ENCODE data around the gene GPR18.
"Not testable (repeated sequence)": the region's sequence is repeated elsewhere in the genome, so short reads cannot be mapped to it uniquely, and the experiment has no call there.

GPR18 gene

GRCh38 chr13:99265162-99265800 lies 7.1 kb upstream of the GPR18 start:
- DNase-seq = no peak

GRCh38 chr13:99264051-99264450 lies 5.9 kb upstream of the GPR18 start:
- DNase-seq = no peak

- no peak for DNase-seq
Measured at GRCh38 chr13:99263126-99263785, 5.1 kb upstream of the GPR18 start.

GRCh38 chr13:99261059-99261458 lies 2.9 kb upstream of the GPR18 start:
- no peak for DNase-seq

- DNase-seq = no peak
Measured at GRCh38 chr13:99260216-99260615, 2.0 kb upstream of the GPR18 start.

- no peak for DNase-seq
Measured at GRCh38 chr13:99258946-99259345, 767 bp upstream of the GPR18 start.

- DNase-seq = no peak
Measured at GRCh38 chr13:99257291-99257690, 888 bp downstream of the GPR18 start.

- DNase-seq = no peak
Measured at GRCh38 chr13:99256709-99257108, 1.5 kb downstream of the GPR18 start.

GRCh38 chr13:99256283-99256682 lies 1.9 kb downstream of the GPR18 start:
- no peak for DNase-seq

- DNase-seq = no peak
Measured at GRCh38 chr13:99255271-99255670, 2.9 kb downstream of the GPR18 start.

GRCh38 chr13:99254830-99255229 lies 3.3 kb downstream of the GPR18 start:
- DNase-seq = no peak

- DNase-seq = no peak
Measured at GRCh38 chr13:99251921-99252320, 6.3 kb downstream of the GPR18 start.

- no peak for DNase-seq
Measured at GRCh38 chr13:99250982-99251825, 7.0 kb downstream of the GPR18 start.

GRCh38 chr13:99249606-99250005 lies 8.6 kb downstream of the GPR18 start:
- not testable (repeated sequence) for DNase-seq

- not testable (repeated sequence) for DNase-seq
Measured at GRCh38 chr13:99249178-99249577, 9.0 kb downstream of the GPR18 start.

GRCh38 chr13:99246100-99246499 lies 12.1 kb downstream of the GPR18 start:
- no peak for DNase-seq

GRCh38 chr13:99237981-99238662 lies 20.1 kb downstream of the GPR18 start:
- DNase-seq = no peak

- no peak for DNase-seq
Measured at GRCh38 chr13:99231721-99232120, 26.5 kb downstream of the GPR18 start.

- no peak for DNase-seq
Measured at GRCh38 chr13:99230991-99231390, 27.2 kb downstream of the GPR18 start.

- DNase-seq = not testable (repeated sequence)
Measured at GRCh38 chr13:99230588-99230987, 27.6 kb downstream of the GPR18 start.

- DNase-seq = peak; percentile 72
Measured at GRCh38 chr13:99228737-99229691, 29.2 kb downstream of the GPR18 start.
